ENCODE results near the gene INAVA. TPM values are rescaled to one million over a fixed set of nuclear protein-coding genes. Genes with fewer than 3 reads are reported as not detected.
"Not testable (repeated sequence)": the region's sequence is repeated elsewhere in the genome, so short reads cannot be mapped to it uniquely, and the experiment has no call there.

The INAVA gene
- total RNA-seq, 2 donors from 2014 or later: 59.5 to 61.5 TPM

- Mint-ChIP-seq H3K36me3 (ENCODE audit: low read depth) (peaks cover 70% of the 10 kb centered on the region), H3K27ac (no peak overlapping the region), H3K4me3 (no peak overlapping the region), H3K9me3 (no peaks in the 10 kb centered on the region), H3K27me3 (ENCODE audit: insufficient read depth) (no peaks in the 10 kb centered on the region), H3K4me1 (no peaks in the 10 kb centered on the region)
- H3K27me3 ChIP-seq (ENCODE audit: control insufficient read depth, insufficient read depth, low read length, poor library complexity, severe bottlenecking): no peaks in the 10 kb centered on the region
- H3K4me3 ChIP-seq (ENCODE audit: low read length): no peak overlapping the region
- H3K4me1 ChIP-seq (ENCODE audit: control insufficient read depth, insufficient read depth, low read length): no peaks in the 10 kb centered on the region
- no peak overlapping the region for H3K27ac ChIP-seq (ENCODE audit: low read depth, low read length)
- peaks cover 64% of the 10 kb centered on the region for H3K36me3 ChIP-seq (ENCODE audit: control insufficient read depth, insufficient read depth, low read length)
- no peaks in the 10 kb centered on the region for H3K9me3 ChIP-seq (ENCODE audit: control insufficient read depth, low read length)
- no peak for TF ChIP-seq CTCF (conservative IDR thresholded peaks at IDR 0.05)
- no peak overlapping the region for H3K9ac ChIP-seq (ENCODE audit: extremely low read depth, low read length, poor library complexity, severe bottlenecking)
- no peak for DNase-seq
- 94 to 100% methylated on average over 4 to 5 of the region's 5 CpGs for WGBS, 2 experiments (ENCODE audit: insufficient coverage in 1 of 2, insufficient read length in 1 of 2)
These were observed 14.4 kb downstream of the INAVA start for GRCh38 chr1:200909071-200909470.

GRCh38 chr1:200909757-200910239, 15.1 kb downstream of the INAVA start:
- Mint-ChIP-seq H3K36me3 (ENCODE audit: low read depth) (peaks cover 64% of the 10 kb centered on the region), H3K4me1 (no peaks in the 10 kb centered on the region), H3K27ac (no peak overlapping the region), H3K4me3 (no peak overlapping the region), H3K9me3 (no peaks in the 10 kb centered on the region), H3K27me3 (ENCODE audit: insufficient read depth) (no peaks in the 10 kb centered on the region)
- DNase-seq: no peak
- Histone ChIP-seq H3K27ac (ENCODE audit: low read depth, low read length) (no peak overlapping the region), H3K27me3 (ENCODE audit: control insufficient read depth, insufficient read depth, low read length, poor library complexity, severe bottlenecking) (no peaks in the 10 kb centered on the region), H3K9me3 (ENCODE audit: control insufficient read depth, low read length) (no peaks in the 10 kb centered on the region), H3K36me3 (ENCODE audit: control insufficient read depth, insufficient read depth, low read length) (peaks cover 57% of the 10 kb centered on the region), H3K4me1 (ENCODE audit: control insufficient read depth, insufficient read depth, low read length) (no peaks in the 10 kb centered on the region), H3K4me3 (ENCODE audit: low read length) (no peak overlapping the region), H3K9ac (ENCODE audit: extremely low read depth, low read length, poor library complexity, severe bottlenecking) (no peak overlapping the region)
- 98 to 100% methylated on average over 2 to 4 of the region's 4 CpGs for WGBS, 2 experiments (ENCODE audit: insufficient coverage in 1 of 2, insufficient read length in 1 of 2)
- no peak for TF ChIP-seq CTCF (conservative IDR thresholded peaks at IDR 0.05)

GRCh38 chr1:200911361-200911760, 16.7 kb downstream of the INAVA start:
- H3K27ac ChIP-seq (ENCODE audit: low read depth, low read length): no peak overlapping the region
- H3K4me1 ChIP-seq (ENCODE audit: control insufficient read depth, insufficient read depth, low read length): no peaks in the 10 kb centered on the region
- no peak for DNase-seq
- H3K27me3 ChIP-seq (ENCODE audit: control insufficient read depth, insufficient read depth, low read length, poor library complexity, severe bottlenecking): no peaks in the 10 kb centered on the region
- H3K9me3 ChIP-seq (ENCODE audit: control insufficient read depth, low read length): no peaks in the 10 kb centered on the region
- Mint-ChIP-seq H3K4me1 (no peaks in the 10 kb centered on the region), H3K27me3 (ENCODE audit: insufficient read depth) (no peaks in the 10 kb centered on the region), H3K9me3 (no peaks in the 10 kb centered on the region), H3K4me3 (no peak overlapping the region), H3K36me3 (ENCODE audit: low read depth) (peaks cover 59% of the 10 kb centered on the region), H3K27ac (no peak overlapping the region)
- 96 to 97% methylated on average over 12 to 24 of the region's 24 CpGs for WGBS, 2 experiments (ENCODE audit: insufficient coverage in 1 of 2, insufficient read length in 1 of 2)
- no peak overlapping the region for H3K9ac ChIP-seq (ENCODE audit: extremely low read depth, low read length, poor library complexity, severe bottlenecking)
- peaks cover 57% of the 10 kb centered on the region for H3K36me3 ChIP-seq (ENCODE audit: control insufficient read depth, insufficient read depth, low read length)
- H3K4me3 ChIP-seq (ENCODE audit: low read length): no peak overlapping the region
- no peak for TF ChIP-seq CTCF (conservative IDR thresholded peaks at IDR 0.05)

- H3K27me3 ChIP-seq (ENCODE audit: control insufficient read depth, insufficient read depth, low read length, poor library complexity, severe bottlenecking); H3K4me3 Mint-ChIP-seq; H3K9me3 ChIP-seq (ENCODE audit: control insufficient read depth, low read length); H3K9me3 Mint-ChIP-seq; H3K27ac Mint-ChIP-seq; H3K9ac ChIP-seq (ENCODE audit: extremely low read depth, low read length, poor library complexity, severe bottlenecking); DNase-seq; H3K4me1 ChIP-seq (ENCODE audit: control insufficient read depth, insufficient read depth, low read length); H3K4me1 Mint-ChIP-seq; H3K27ac ChIP-seq (ENCODE audit: low read depth, low read length); H3K27me3 Mint-ChIP-seq (ENCODE audit: insufficient read depth); H3K4me3 ChIP-seq (ENCODE audit: low read length): not testable (repeated sequence)
- peaks cover 54% of the 10 kb centered on the region for H3K36me3 Mint-ChIP-seq (ENCODE audit: low read depth)
- peaks cover 53% of the 10 kb centered on the region for H3K36me3 ChIP-seq (ENCODE audit: control insufficient read depth, insufficient read depth, low read length)
- WGBS, 2 experiments (ENCODE audit: insufficient coverage in 1 of 2, insufficient read length in 1 of 2): 94 to 100% methylated on average over 4 to 10 of the region's 21 CpGs
These were observed 17.2 kb downstream of the INAVA start for GRCh38 chr1:200911936-200912335.

All from endodermal cell (in vitro differentiated cells).